CD4-positive, alpha-beta T cell treated with Interleukin-10 for 1 hour (primary cell): Measurements from ENCODE around the gene SH3TC2.
A peak's percentile ranks its signal among the peaks of the same experiment; 100 is the strongest.

Experiments
- DNase-seq: peaks from one replicate; pipeline ENCODE4 v3.0.0-alpha.2; 2020

Gene SH3TC2

GRCh38 chr5:149056616-149057165 is 6.2 kb downstream of the SH3TC2 start:
- DNase-seq: no peak

GRCh38 chr5:149054416-149054815 is 8.4 kb downstream of the SH3TC2 start:
- DNase-seq: no peak

- DNase-seq: no peak
These were observed 9.7 kb downstream of the SH3TC2 start for GRCh38 chr5:149053072-149053695.

GRCh38 chr5:149049371-149049781 is 13.5 kb downstream of the SH3TC2 start:
- DNase-seq: no peak

- no peak for DNase-seq
These were observed 14.1 kb downstream of the SH3TC2 start for GRCh38 chr5:149048811-149049210.

- no peak for DNase-seq
These were observed 15.4 kb downstream of the SH3TC2 start for GRCh38 chr5:149047462-149047861.

- no peak for DNase-seq
These were observed 16.5 kb downstream of the SH3TC2 start for GRCh38 chr5:149046196-149046829.

GRCh38 chr5:149045089-149045460 is 17.8 kb downstream of the SH3TC2 start:
- no peak for DNase-seq

- DNase-seq: no peak
These were observed 18.3 kb downstream of the SH3TC2 start for GRCh38 chr5:149044453-149045088.

- no peak for DNase-seq
These were observed 19.2 kb downstream of the SH3TC2 start for GRCh38 chr5:149043641-149044040.

GRCh38 chr5:149042865-149043264 is 20.0 kb downstream of the SH3TC2 start:
- DNase-seq: no peak

- no peak for DNase-seq
These were observed 21.6 kb downstream of the SH3TC2 start for GRCh38 chr5:149041242-149041641.

- DNase-seq: no peak
These were observed 22.4 kb downstream of the SH3TC2 start for GRCh38 chr5:149040421-149040820.

GRCh38 chr5:149039506-149039905 is 23.4 kb downstream of the SH3TC2 start:
- DNase-seq: no peak

- DNase-seq: no peak
These were observed 24.4 kb downstream of the SH3TC2 start for GRCh38 chr5:149038336-149039080.

GRCh38 chr5:149037817-149038216 is 25.0 kb downstream of the SH3TC2 start:
- DNase-seq: peak; percentile 3

- no peak for DNase-seq
These were observed 25.9 kb downstream of the SH3TC2 start for GRCh38 chr5:149036970-149037369.

- no peak for DNase-seq
These were observed 26.7 kb downstream of the SH3TC2 start for GRCh38 chr5:149036168-149036567.

- DNase-seq: peak; percentile 71
These were observed 27.5 kb downstream of the SH3TC2 start for GRCh38 chr5:149035372-149035790.

- DNase-seq: no peak
These were observed 31.9 kb downstream of the SH3TC2 start for GRCh38 chr5:149030838-149031397.

- no peak for DNase-seq
These were observed 32.5 kb downstream of the SH3TC2 start for GRCh38 chr5:149030392-149030791.

- no peak for DNase-seq
These were observed 33.9 kb downstream of the SH3TC2 start for GRCh38 chr5:149028984-149029383.

GRCh38 chr5:149028161-149028560 is 34.7 kb downstream of the SH3TC2 start:
- DNase-seq: no peak
